HepG2 (cell line): ENCODE measurements around the gene CEBPB. TPM values are rescaled to one million over a fixed set of nuclear protein-coding genes. Genes with fewer than 3 reads are reported as not detected.

Experiments
- ATAC-seq: fragments of 200-7000 bp; cut with Tn5 transposase; 3 replicates; pipeline ENCODE4 v1.9.1; 2020; ENCODE audit warnings: mild to moderate bottlenecking, moderate library complexity
- BruUV-seq: library from RNA; stranded (reverse); fragments of 400-500 nt; replicated peaks from 2 replicates; lab custom pipeline; 2021; lab: Mats Ljungman, UMichigan
- CTCF ChIA-PET: fragments of 300-600 bp; formaldehyde crosslinking; extraction: SDS; loops from one replicate; lab custom pipeline; 2021; ENCODE audit warnings: low total read pairs, inconsistent platforms, low intra/inter-chr PET ratio; lab: Yijun Ruan, JAX
- POLR2A ChIA-PET: fragments of 350-600 bp; sonication (Branson Sonifier 250); formaldehyde crosslinking; loops from one replicate; lab custom pipeline; 2020; ENCODE audit warnings: antibody characterized with exemption, inconsistent platforms; lab: Yijun Ruan, JAX
- DNase-seq: peaks from one replicate; pipeline ENCODE4 v3.0.0-alpha.2; 2015; ENCODE audit warnings: low spot score
- FAIRE-seq: peaks from 3 replicates; lab custom pipeline; 2011; peaks lifted over from hg19 to GRCh38; lab: Jason Lieb, UNC
- H2AFZ ChIP-seq: one replicate; pipeline ENCODE4 v1.6.1; 2011; ENCODE audit warnings: low read length, inconsistent platforms
- H3K27ac ChIP-seq: fragments of 300-600 bp; 3 replicates; pipeline ENCODE4 v1.8.0; 2011; ENCODE audit warnings: mixed run types, mild to moderate bottlenecking, mixed read lengths, low read length, inconsistent platforms; ENCODE audit not compliant: insufficient read depth; ENCODE audit errors: extremely low read length
- H3K27me3 ChIP-seq, 2 experiments: fragments of 200-600 bp in 1 of 2; 2 replicates in 1 of 2; 3 replicates in 1 of 2; pipeline versions ENCODE4 v1.6.0 to v1.8.0; 2011; ENCODE audit warnings: low read length in 2 of 2, mild to moderate bottlenecking in 2 of 2, moderate library complexity in 2 of 2, inconsistent platforms in 1 of 2; ENCODE audit not compliant: insufficient read depth in 2 of 2, control insufficient read depth in 1 of 2
- H3K36me3 ChIP-seq, 2 experiments: fragments of 200-600 bp in 1 of 2; replicated peaks in 1 of 2; 2 replicates in 1 of 2; 3 replicates in 1 of 2; pipeline versions ENCODE4 v1.5.1 to v1.8.0; 2011; ENCODE audit warnings: low read length in 2 of 2, inconsistent platforms in 1 of 2; ENCODE audit not compliant: insufficient read depth in 2 of 2, control insufficient read depth in 1 of 2
- H3K4me1 ChIP-seq: 2 replicates; pipeline ENCODE4 v1.5.1; 2012; ENCODE audit warnings: low read length, inconsistent platforms; ENCODE audit not compliant: insufficient read depth
- H3K4me2 ChIP-seq: 2 replicates; pipeline ENCODE4 v1.6.0; 2011; ENCODE audit warnings: low read depth, low read length, inconsistent platforms
- H3K4me3 ChIP-seq, 3 experiments: fragments of 200-600 bp in 1 of 3; sonication (generic), shearing (Covaris generic) in 1 of 3; replicated peaks in 1 of 3; 2 replicates each; pipeline ENCODE4 v1.5.1; 2011 to 2016; ENCODE audit warnings: low read length in 3 of 3, inconsistent platforms in 2 of 3, low read depth in 2 of 3, mild to moderate bottlenecking in 2 of 3, control low read depth in 1 of 3, mixed read lengths in 1 of 3; ENCODE audit not compliant: insufficient read depth in 1 of 3
- H3K79me2 ChIP-seq: one replicate; pipeline ENCODE4 v1.6.1; 2011; ENCODE audit warnings: low read length, inconsistent platforms; ENCODE audit not compliant: insufficient read depth
- H3K9ac ChIP-seq: 2 replicates; pipeline ENCODE4 v1.6.0; 2011; ENCODE audit warnings: mild to moderate bottlenecking, low read depth, low read length, inconsistent platforms; ENCODE audit not compliant: insufficient read depth
- H3K9me3 ChIP-seq: 2 replicates; pipeline ENCODE4 v1.5.1; 2012; ENCODE audit warnings: mild to moderate bottlenecking, low read length
- H4K20me1 ChIP-seq: 2 replicates; pipeline ENCODE4 v1.6.0; 2011; ENCODE audit warnings: inconsistent platforms, mild to moderate bottlenecking, low read length, moderate library complexity; ENCODE audit not compliant: insufficient read depth
- EP300 ChIP-seq, 3 experiments: sonication (generic) in 1 of 3; formaldehyde crosslinking in 1 of 3; IDR thresholded peaks; 2 replicates each; pipeline versions ENCODE4 v1.5.1 to v1.6.1; 2011 to 2020; ENCODE audit warnings: low read depth in 2 of 3, low read length in 2 of 3, borderline replicate concordance in 1 of 3, improper control_type of control experiment in 1 of 3, mild to moderate bottlenecking in 1 of 3, missing genetic modification reagents in 1 of 3, moderate library complexity in 1 of 3
- KDM5A ChIP-seq: fragments of 200-600 bp; sonication (generic); IDR thresholded peaks from 2 replicates; pipeline ENCODE4 v1.7.0; 2018; ENCODE audit warnings: antibody characterized with exemption, mild to moderate bottlenecking, low read length, borderline replicate concordance
- MXI1 ChIP-seq: IDR thresholded peaks from 3 replicates; pipeline ENCODE4 v1.6.1; 2012; ENCODE audit warnings: low read depth, low read length, inconsistent platforms, borderline replicate concordance
- NBN ChIP-seq: fragments of 450-650 bp; conservative IDR thresholded peaks from 2 replicates; pipeline ENCODE4 v1.6.1; 2017
- NCOA2 ChIP-seq: sonication (generic); formaldehyde crosslinking; IDR thresholded peaks from 2 replicates; pipeline ENCODE4 v1.8.0; 2022; ENCODE audit warnings: inconsistent platforms
- NFIC ChIP-seq: IDR thresholded peaks from 2 replicates; pipeline ENCODE4 v1.6.1; 2012; ENCODE audit warnings: mild to moderate bottlenecking, low read length, inconsistent platforms
- PHF20 ChIP-seq: sonication (generic); formaldehyde crosslinking; IDR thresholded peaks from 2 replicates; pipeline ENCODE4 v1.5.0; 2020; ENCODE audit warnings: mild to moderate bottlenecking, missing genetic modification reagents
- ZFP36L1 ChIP-seq: sonication (generic); formaldehyde crosslinking; IDR thresholded peaks from 2 replicates; pipeline ENCODE4 v1.8.0; 2022; ENCODE audit warnings: mild to moderate bottlenecking, missing genetic modification reagents, moderate library complexity
- ZMYM3 ChIP-seq: sonication (generic); formaldehyde crosslinking; IDR thresholded peaks from 2 replicates; pipeline ENCODE4 v1.5.1; 2020; ENCODE audit warnings: mild to moderate bottlenecking, missing genetic modification reagents
- ZNF317 ChIP-seq: sonication (generic); formaldehyde crosslinking; IDR thresholded peaks from 2 replicates; pipeline ENCODE4 v1.5.0; 2020; ENCODE audit warnings: mild to moderate bottlenecking, missing genetic modification reagents
- ZNF629 ChIP-seq: sonication (generic); formaldehyde crosslinking; conservative IDR thresholded peaks from 2 replicates; pipeline ENCODE4 v1.5.0; 2020; ENCODE audit warnings: missing genetic modification reagents
- ZNF761 ChIP-seq: sonication (generic); formaldehyde crosslinking; conservative IDR thresholded peaks from 2 replicates; pipeline ENCODE4 v1.4.0; 2020; ENCODE audit warnings: mild to moderate bottlenecking, missing genetic modification reagents
- WGBS: methylation state at CpG from one replicate; pipeline ENCODE4 v1.1.6; 2017; ENCODE audit warnings: low lambda C conversion rate; 5-methylcytosine and 5-hydroxymethylcytosine counted together
- in situ Hi-C: cut with HindIII; loops from 2 replicates; pipeline ENCODE4 v1.10.0; 2017; ENCODE audit warnings: low pct_unique_long_range_greater_than_20kb; ENCODE audit not compliant: extremely low pct_ligation_motif_present
- intact Hi-C: fragments of 100-400 bp; cut with micrococcal nuclease; formaldehyde crosslinking; loops from one replicate; pipeline ENCODE4 v1.10.0; 2022; ENCODE audit not compliant: unreplicated experiment
- polyA plus RNA-seq, 8 experiments: library from polyadenylated mRNA; depleted of rRNA in 3 of 8; stranded (reverse) in 7 of 8; unstranded in 1 of 8; fragments of >200 nt; fragmentation: Illumina TruSeq in 4 of 8; extraction: Trizol in 4 of 8; gene quantifications; 2 replicates each; pipeline versions ENCODE4 v1.2.1 to v1.2.3, GENCODE V29; 2011 to 2016; ENCODE audit warnings: low read depth in 4 of 8, missing spikeins in 1 of 8, mixed read lengths in 1 of 8; ENCODE audit not compliant: insufficient read depth in 1 of 8
- total RNA-seq, 5 experiments: library from RNA; depleted of rRNA; stranded (reverse); fragments of >200 nt; fragmentation: Illumina TruSeq; extraction: Trizol; gene quantifications; 2 replicates each; pipeline ENCODE4 v1.2.3, GENCODE V29; 2016; ENCODE audit warnings: low read depth in 1 of 5
- TF ChIP-seq, protein P1 (sequence below): sonication (generic); formaldehyde crosslinking; IDR thresholded peaks from 2 replicates; pipeline ENCODE4 v1.4.0; 2020; ENCODE audit warnings: missing genetic modification reagents, mild to moderate bottlenecking, borderline replicate concordance

The CEBPB gene
- total and polyA plus RNA-seq, 2 of the 13 experiments (the other 11 are each of a cell fraction or from before 2014, with no cell fraction given), result 18.5 to 28.2 TPM

GRCh38 chr20:50210066-50210619 is 19.5 kb downstream of the CEBPB start (continued):
- TF ChIP-seq NBN, result no peak
- peak; percentile 78 for TF ChIP-seq ZMYM3
- TF ChIP-seq, protein P1, sequence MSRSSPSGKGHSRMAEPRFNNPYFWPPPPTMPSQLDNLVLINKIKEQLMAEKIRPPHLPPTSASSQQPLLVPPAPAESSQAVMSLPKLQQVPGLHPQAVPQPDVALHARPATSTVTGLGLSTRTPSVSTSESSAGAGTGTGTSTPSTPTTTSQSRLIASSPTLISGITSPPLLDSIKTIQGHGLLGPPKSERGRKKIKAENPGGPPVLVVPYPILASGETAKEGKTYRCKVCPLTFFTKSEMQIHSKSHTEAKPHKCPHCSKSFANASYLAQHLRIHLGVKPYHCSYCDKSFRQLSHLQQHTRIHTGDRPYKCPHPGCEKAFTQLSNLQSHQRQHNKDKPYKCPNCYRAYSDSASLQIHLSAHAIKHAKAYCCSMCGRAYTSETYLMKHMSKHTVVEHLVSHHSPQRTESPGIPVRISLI, result no peak
- no peak for TF ChIP-seq ZNF761 (CRISPR knock-in tag)
- peak; percentile 92 for TF ChIP-seq ZNF629 (CRISPR knock-in tag)
- TF ChIP-seq NFIC, result no peak

- CTCF ChIA-PET, result no interaction called here
- no peak overlapping the region for H3K4me3 ChIP-seq
- no peak for DNase-seq
- TF ChIP-seq ZNF317 (no peak), NCOA2 (no peak), KDM5A (no peak), EP300 (IDR thresholded peaks at IDR 0.05; ENCODE audit: low read depth in 2 of 2, low read length in 2 of 2) (no peak), EP300 (CRISPR knock-in tag; IDR thresholded peaks at IDR 0.05; ENCODE audit: borderline replicate concordance) (no peak), MXI1 (no peak), ZFP36L1 (no peak), PHF20 (0 out of 2 replicates have a peak, but pooled peaks have one; percentile 22)
- ATAC-seq, result no peak
- H3K27me3 ChIP-seq, result peaks cover 8 to 48% of the 10 kb centered on the region in 2 experiments; a peak in 4 of 5 replicates
- WGBS, result 52% methylated on average over 5 of the region's 5 CpGs
- no peak overlapping the region for H3K27ac ChIP-seq
- no peak for FAIRE-seq
- H3K9me3 ChIP-seq, result no peaks in the 10 kb centered on the region
- no TSS peak for BruUV-seq
- H3K79me2 ChIP-seq, result no peaks in the 10 kb centered on the region
- intact Hi-C loops (no loop called here), in situ Hi-C loops (no loop called here)
- no peak overlapping the region for H3K9ac ChIP-seq
- peaks cover 42% of the 10 kb centered on the region for H3K4me1 ChIP-seq
- no peaks in the 10 kb centered on the region for H4K20me1 ChIP-seq
- H2AFZ ChIP-seq, result no peak overlapping the region
- no peak overlapping the region for H3K4me2 ChIP-seq
- no peaks in the 10 kb centered on the region for H3K36me3 ChIP-seq
- POLR2A ChIA-PET, result interaction anchor here (0.9 kb wide), 1 partner anchor 17 kb away, joined by 3 read pairs; no protein-coding TSS in a partner anchor
These were observed 20.5 kb downstream of the CEBPB start for GRCh38 chr20:50211091-50211490.
